ENCODE data around the gene FAM3C.

Gene FAM3C

DNA sequence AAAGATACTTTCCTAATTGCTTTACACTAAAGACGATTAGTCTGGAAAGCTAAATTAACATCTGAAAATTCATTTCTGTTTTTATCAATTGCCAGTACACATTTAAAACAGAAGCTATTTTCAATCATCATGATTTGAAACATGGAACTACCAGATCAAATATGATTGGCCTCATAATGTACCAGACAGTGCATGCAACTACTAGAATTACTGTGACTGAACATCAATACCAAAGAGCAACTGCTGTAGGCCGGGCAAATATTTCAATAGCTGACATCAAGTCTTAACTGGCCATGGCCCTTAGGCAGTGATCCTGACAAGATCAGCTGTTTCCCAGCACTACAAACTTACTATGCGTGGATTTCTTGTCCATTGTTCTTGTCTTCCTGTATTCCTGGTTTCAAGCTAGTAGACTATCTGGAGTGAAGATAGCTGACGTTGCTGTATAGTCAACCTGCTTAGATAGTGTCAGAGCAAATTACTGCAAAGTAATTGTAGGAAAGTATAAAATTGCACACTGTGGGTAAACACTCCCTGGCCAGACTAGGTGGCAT, 89.0 kb downstream of the FAM3C start:
- Histone ChIP-seq H3K4me2 (ENCODE audit: low read length) (no peak overlapping the region), H3F3A (ENCODE audit: control insufficient read depth, insufficient read depth) (no peaks in the 10 kb centered on the region), H3K79me2 (ENCODE audit: control insufficient read depth, low read length) (no peaks in the 10 kb centered on the region), H3K4me1 (ENCODE audit: control insufficient read depth, low read length) (no peaks in the 10 kb centered on the region), H3K4me3 (ENCODE audit: low read length) (no peak overlapping the region), H4K20me1 (ENCODE audit: control insufficient read depth, insufficient read depth, low read depth, low read length) (no peaks in the 10 kb centered on the region), H3K27me3 (ENCODE audit: control insufficient read depth, low read length) (no peaks in the 10 kb centered on the region), H3K9me2 (replicated peaks; ENCODE audit: control insufficient read depth, low read length) (no peaks in the 10 kb centered on the region), H3K36me3 (ENCODE audit: control insufficient read depth, low read length) (no peaks in the 10 kb centered on the region), H3K27ac (ENCODE audit: low read depth, low read length) (no peak overlapping the region), H3K9me3 (ENCODE audit: control insufficient read depth, insufficient read depth, low read length) (no peaks in the 10 kb centered on the region)
- no peak for TF ChIP-seq EZH2phosphoT487 (IDR thresholded peaks at IDR 0.05; ENCODE audit: borderline replicate concordance, low read length)
- TF ChIP-seq, protein P1, sequence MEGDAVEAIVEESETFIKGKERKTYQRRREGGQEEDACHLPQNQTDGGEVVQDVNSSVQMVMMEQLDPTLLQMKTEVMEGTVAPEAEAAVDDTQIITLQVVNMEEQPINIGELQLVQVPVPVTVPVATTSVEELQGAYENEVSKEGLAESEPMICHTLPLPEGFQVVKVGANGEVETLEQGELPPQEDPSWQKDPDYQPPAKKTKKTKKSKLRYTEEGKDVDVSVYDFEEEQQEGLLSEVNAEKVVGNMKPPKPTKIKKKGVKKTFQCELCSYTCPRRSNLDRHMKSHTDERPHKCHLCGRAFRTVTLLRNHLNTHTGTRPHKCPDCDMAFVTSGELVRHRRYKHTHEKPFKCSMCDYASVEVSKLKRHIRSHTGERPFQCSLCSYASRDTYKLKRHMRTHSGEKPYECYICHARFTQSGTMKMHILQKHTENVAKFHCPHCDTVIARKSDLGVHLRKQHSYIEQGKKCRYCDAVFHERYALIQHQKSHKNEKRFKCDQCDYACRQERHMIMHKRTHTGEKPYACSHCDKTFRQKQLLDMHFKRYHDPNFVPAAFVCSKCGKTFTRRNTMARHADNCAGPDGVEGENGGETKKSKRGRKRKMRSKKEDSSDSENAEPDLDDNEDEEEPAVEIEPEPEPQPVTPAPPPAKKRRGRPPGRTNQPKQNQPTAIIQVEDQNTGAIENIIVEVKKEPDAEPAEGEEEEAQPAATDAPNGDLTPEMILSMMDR (IDR thresholded peaks at IDR 0.05; ENCODE audit: low read depth, low read length, poor library complexity, severe bottlenecking) = no peak

DNA sequence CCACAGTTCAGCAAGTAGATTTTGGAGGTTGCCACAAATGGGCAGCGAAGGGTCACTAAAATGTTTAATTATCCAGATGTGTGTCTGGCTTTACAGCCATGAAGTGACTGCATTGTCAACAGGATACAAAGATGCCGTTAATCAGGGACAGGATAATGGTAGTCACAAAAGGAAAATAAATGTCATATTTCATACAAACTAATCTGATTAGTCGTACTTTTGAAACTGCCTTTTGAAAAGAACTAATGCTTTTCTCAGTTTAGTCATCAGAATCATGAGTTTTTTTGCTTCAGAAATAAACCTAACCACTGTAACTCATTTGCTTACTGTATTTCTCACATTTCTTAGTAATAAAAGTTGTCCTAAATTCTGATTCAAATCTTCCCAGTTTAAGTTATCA, 89.5 kb downstream of the FAM3C start:
- H3K4me3 ChIP-seq (ENCODE audit: low read length) = no peak overlapping the region
- no peaks in the 10 kb centered on the region for H3K79me2 ChIP-seq (ENCODE audit: control insufficient read depth, low read length)
- no peaks in the 10 kb centered on the region for H3K4me1 ChIP-seq (ENCODE audit: control insufficient read depth, low read length)
- H4K20me1 ChIP-seq (ENCODE audit: control insufficient read depth, insufficient read depth, low read depth, low read length) = no peaks in the 10 kb centered on the region
- no peaks in the 10 kb centered on the region for H3K36me3 ChIP-seq (ENCODE audit: control insufficient read depth, low read length)
- no peak for TF ChIP-seq EZH2phosphoT487 (IDR thresholded peaks at IDR 0.05; ENCODE audit: borderline replicate concordance, low read length)
- TF ChIP-seq, protein P1 (IDR thresholded peaks at IDR 0.05; ENCODE audit: low read depth, low read length, poor library complexity, severe bottlenecking) = no peak
- H3K9me3 ChIP-seq (ENCODE audit: control insufficient read depth, insufficient read depth, low read length) = no peaks in the 10 kb centered on the region
- H3K9me2 ChIP-seq (replicated peaks; ENCODE audit: control insufficient read depth, low read length) = no peaks in the 10 kb centered on the region
- no peaks in the 10 kb centered on the region for H3F3A ChIP-seq (ENCODE audit: control insufficient read depth, insufficient read depth)
- H3K27ac ChIP-seq (ENCODE audit: low read depth, low read length) = no peak overlapping the region
- H3K27me3 ChIP-seq (ENCODE audit: control insufficient read depth, low read length) = no peaks in the 10 kb centered on the region
- H3K4me2 ChIP-seq (ENCODE audit: low read length) = no peak overlapping the region

DNA sequence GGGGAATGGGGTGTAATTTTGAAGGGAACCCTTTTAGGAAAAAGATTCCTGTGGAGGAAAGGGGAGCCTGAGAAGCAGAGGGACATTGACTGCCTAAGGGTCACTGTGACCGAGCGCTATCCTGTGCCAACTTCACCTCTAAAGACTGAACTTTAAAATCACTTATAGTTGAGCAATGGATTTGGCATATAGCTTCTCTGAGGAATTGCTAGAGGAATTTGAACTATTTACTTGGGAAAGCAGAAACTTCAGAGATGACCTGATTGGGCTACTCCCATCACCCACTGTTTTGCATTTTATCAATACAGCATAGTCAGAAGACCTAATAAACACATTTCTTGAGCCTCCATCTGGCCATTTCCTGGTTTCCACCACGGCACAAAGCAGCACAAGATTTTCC, 91.0 kb downstream of the FAM3C start:
- H3K4me3 ChIP-seq (ENCODE audit: low read length) = no peak overlapping the region
- H4K20me1 ChIP-seq (ENCODE audit: control insufficient read depth, insufficient read depth, low read depth, low read length) = no peaks in the 10 kb centered on the region
- no peak overlapping the region for H3K4me2 ChIP-seq (ENCODE audit: low read length)
- H3K4me1 ChIP-seq (ENCODE audit: control insufficient read depth, low read length) = no peaks in the 10 kb centered on the region
- no peaks in the 10 kb centered on the region for H3F3A ChIP-seq (ENCODE audit: control insufficient read depth, insufficient read depth)
- no peaks in the 10 kb centered on the region for H3K27me3 ChIP-seq (ENCODE audit: control insufficient read depth, low read length)
- no peaks in the 10 kb centered on the region for H3K9me2 ChIP-seq (replicated peaks; ENCODE audit: control insufficient read depth, low read length)
- H3K27ac ChIP-seq (ENCODE audit: low read depth, low read length) = no peak overlapping the region
- no peak for TF ChIP-seq EZH2phosphoT487 (IDR thresholded peaks at IDR 0.05; ENCODE audit: borderline replicate concordance, low read length)
- TF ChIP-seq, protein P1 (IDR thresholded peaks at IDR 0.05; ENCODE audit: low read depth, low read length, poor library complexity, severe bottlenecking) = no peak
- no peaks in the 10 kb centered on the region for H3K79me2 ChIP-seq (ENCODE audit: control insufficient read depth, low read length)
- H3K36me3 ChIP-seq (ENCODE audit: control insufficient read depth, low read length) = no peaks in the 10 kb centered on the region
- H3K9me3 ChIP-seq (ENCODE audit: control insufficient read depth, insufficient read depth, low read length) = no peaks in the 10 kb centered on the region

Measured in DOHH2 (cell line).